CD4-positive, alpha-beta T cell treated with Interleukin-6 for 4 hours (primary cell): ENCODE results near the gene PRRX1.

ENCODE experiments used
- DNase-seq: peaks from one replicate; pipeline ENCODE4 v3.0.0-alpha.2; 2020; ENCODE audit warnings: mixed read lengths

PRRX1 gene

GRCh38 chr1:170692866-170693575 lies 29.1 kb downstream of the PRRX1 start:
- no peak for DNase-seq

DNA sequence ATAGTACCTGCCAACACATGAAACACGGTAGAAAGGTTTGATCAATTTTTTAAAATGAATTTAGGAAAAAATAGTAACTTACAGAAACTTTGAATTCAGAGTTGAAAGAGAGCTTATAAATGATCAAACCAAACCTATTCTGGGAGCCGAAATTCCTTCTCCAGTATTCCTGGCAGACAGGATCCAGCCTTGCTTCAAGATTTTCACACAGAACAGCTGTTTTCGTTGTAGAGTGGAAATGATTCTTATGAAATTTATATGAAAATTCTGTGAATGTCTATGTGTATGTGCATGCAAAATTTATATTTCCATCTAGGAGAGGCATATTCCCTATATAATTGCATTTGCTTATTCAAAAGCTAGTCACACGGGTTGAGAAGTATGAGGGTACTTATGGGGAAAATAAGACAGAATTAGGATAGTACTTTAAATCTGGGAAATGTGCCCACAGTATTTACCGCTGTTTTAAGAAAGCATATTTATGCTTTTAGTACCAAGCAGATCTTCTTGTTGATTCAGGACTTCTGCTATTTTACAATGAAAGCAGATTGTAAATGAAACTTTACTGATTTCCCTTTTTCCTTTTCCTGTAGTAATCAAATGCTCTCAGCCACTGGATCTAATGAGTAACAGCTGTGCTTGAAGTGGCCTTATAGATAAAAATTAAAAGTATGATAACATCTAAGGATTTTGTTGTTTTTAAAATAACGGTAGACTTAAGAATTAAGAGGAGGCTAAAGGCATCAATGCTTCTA lies 30.4 kb downstream of the PRRX1 start:
- no peak for DNase-seq

DNA sequence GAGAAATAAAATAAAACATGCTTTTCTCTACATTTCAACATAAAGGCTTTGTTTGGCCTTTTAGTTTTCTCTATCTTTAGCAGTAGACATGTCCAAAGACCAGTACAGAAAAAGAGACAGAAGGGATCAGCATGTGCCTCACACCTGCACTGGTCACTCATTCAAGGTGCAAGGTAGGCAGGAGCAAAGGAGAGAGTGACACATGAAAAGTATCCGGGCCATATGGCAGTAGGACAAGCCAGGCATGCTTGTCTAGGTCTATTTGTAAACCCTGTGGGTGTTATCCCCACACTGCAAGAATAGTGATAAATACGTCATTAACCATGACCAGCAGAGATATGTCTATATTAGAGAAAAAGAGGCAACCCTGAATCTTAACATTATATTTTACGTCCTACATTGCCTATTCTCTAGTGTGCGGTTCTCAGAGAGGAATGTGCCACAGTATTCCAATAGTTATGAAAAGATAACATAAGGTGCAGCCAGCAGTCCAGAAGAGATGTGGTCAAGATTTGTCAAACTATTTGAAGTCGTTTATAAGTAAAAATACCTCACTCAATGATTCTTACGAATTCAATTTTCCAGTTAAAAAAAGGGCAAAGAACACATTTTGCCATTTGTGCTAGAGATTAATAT lies 32.1 kb downstream of the PRRX1 start:
- DNase-seq = no peak

- no peak for DNase-seq
These were observed 32.8 kb downstream of the PRRX1 start for GRCh38 chr1:170696591-170697290.

DNA sequence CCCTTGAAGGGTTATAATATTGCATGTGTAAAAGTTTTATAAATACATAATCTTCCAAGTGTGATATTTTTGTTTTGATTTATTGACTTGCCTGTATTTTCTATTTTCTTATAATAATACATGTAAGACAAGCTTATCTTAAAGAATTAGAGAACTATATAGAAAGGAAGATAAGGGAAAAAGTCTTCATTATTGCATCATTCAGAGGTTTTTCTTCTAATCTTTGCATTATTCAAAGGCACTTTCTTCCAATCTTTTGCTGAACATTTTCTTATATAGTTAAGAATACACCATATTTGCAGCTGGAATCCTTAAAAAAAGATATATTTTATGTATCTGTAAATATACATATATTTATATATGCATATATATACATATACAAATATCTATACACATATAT lies 33.4 kb downstream of the PRRX1 start:
- no peak for DNase-seq

GRCh38 chr1:170698301-170699275 lies 34.7 kb downstream of the PRRX1 start:
- no peak for DNase-seq

- no peak for DNase-seq
These were observed 35.8 kb downstream of the PRRX1 start for GRCh38 chr1:170699696-170700095.

GRCh38 chr1:170700842-170701615 lies 37.1 kb downstream of the PRRX1 start:
- no peak for DNase-seq

- DNase-seq = no peak
These were observed 38.0 kb downstream of the PRRX1 start for GRCh38 chr1:170701962-170702361.

DNA sequence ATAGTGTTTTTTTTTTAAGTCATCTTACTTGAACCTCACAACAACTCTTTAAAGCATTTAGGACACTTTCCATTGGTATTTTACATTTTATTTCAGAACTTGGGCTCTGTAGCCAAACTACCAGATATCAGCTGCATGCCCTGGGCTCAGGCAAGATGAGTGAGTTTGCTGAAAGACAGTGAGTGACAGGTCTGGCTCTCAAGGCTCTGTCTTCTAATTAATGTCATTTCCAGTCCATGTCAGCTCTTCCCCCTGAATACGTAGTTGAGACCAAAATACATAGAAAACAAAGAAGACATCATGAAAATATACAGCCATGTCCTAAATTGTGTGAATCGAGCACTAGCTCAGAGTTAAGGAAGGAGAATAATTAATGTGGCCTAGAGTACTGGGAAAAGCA lies 39.7 kb downstream of the PRRX1 start:
- no peak for DNase-seq

- DNase-seq = no peak
These were observed 40.3 kb downstream of the PRRX1 start for GRCh38 chr1:170704256-170704655.

GRCh38 chr1:170705981-170706380 lies 42.0 kb downstream of the PRRX1 start:
- DNase-seq = no peak

DNA sequence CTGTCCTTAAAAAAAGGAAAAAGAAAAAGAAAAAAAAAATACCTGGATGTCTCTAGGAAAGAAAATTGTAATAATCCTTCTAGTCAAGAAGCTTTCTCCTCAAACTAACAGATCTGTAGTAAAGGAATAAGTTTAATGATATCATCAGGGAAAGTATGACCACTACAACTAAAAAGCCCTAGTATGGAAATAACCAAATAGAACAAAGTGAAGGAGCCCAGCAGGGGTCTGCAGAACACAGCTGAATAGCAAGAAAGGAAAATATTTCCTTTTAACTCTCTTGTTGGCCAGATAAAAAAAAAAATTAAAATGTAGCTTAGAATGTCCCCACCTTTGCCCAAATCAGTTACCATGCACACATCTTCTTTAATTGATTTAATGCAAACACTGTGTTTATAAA lies 43.2 kb downstream of the PRRX1 start:
- no peak for DNase-seq

GRCh38 chr1:170707959-170708655 lies 44.2 kb downstream of the PRRX1 start:
- no peak for DNase-seq

DNA sequence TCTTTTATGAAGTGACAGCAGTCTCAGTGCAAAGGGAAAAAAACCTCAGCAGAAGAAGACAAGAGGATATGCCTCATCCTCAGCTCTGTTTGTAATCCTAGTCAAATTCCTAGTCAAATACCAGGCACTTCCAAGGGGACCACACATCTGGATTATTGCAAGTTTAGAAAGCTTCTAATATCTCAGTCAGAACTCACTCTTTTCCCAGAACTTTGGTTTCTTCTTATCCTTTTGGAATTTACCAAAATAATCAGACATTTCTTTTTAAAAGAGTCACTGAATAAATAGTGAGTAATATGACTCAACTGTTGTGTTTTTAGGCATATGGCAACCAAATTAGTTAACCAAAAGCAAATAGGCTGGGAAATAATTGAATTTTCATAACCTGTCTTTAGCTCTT lies 47.8 kb downstream of the PRRX1 start:
- no peak for DNase-seq

DNA sequence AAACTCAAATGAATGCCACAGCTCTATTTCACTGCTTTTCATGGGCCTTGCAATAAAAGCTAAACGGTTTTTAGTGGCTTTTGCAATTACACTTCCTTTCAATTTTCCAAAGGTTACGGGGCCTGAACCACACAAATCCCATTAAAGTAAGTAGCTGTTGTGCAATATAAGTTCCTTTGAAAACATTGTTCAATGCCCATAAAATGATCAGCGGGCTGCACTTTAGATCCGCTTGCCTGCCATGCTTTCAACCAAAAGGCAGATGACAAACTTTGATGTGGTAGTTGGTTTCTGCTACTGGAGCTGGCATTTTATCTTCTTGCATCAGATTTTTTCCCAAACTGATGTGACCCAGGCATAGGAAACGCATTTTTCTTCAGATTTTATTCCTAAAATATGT lies 50.2 kb downstream of the PRRX1 start:
- no peak for DNase-seq

GRCh38 chr1:170714938-170715337 lies 51.0 kb downstream of the PRRX1 start:
- no peak for DNase-seq

- DNase-seq = no peak
These were observed 53.0 kb downstream of the PRRX1 start for GRCh38 chr1:170716835-170717429.

DNA sequence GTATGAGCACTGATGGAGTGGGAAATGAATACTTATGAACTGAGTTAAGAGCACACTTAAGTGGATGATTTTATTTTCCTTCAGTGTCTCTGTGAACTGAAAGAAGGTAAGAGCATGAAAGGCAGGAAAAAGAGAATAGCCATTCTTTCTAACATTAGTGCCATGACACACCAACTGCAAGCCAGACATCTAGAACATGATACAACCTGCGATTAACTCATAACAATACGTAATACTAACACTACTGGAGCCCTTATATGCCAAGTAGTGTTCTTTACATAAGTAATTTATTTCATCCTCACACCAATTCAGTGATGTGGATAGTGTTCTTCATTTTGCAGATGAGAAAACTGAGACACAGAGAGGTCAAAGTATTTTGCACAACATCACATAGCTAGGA lies 56.7 kb downstream of the PRRX1 start:
- DNase-seq = no peak

DNA sequence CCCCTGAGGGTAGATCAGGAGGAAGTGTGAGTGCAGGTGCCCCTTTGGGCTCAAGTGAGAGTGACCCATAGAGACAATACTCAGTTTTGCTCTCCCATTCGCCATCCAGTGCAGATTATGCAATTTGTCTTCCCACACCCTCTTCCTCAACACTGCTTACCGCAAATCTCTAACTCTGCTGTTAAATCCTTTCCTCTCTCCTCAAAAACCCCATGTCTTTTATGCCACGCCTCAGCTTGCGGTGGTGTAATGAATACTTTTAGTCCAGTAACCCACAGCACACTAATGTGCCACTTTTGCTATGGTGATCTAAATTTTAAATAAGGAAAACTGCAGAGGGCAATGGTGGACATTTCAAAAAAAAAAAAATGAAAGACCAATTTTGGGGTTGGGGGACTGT lies 57.7 kb downstream of the PRRX1 start:
- no peak for DNase-seq
